GM12865 (cell line): ENCODE data around the gene UNC5A.

ENCODE experiments used
- DNase-seq: peaks from one replicate; pipeline ENCODE4 v3.0.0; 2010; ENCODE audit warnings: low read depth
- H3K4me3 ChIP-seq: 2 replicates; pipeline ENCODE4 v1.5.1; 2011; ENCODE audit warnings: mild to moderate bottlenecking, low read depth, low read length, control low read depth
- TF ChIP-seq, protein P1 (sequence below): IDR thresholded peaks from 2 replicates; pipeline ENCODE4 v1.5.1; 2011; ENCODE audit warnings: low read length, control low read depth, low read depth, inconsistent platforms; ENCODE audit not compliant: insufficient read depth; ENCODE audit errors: missing control alignments

The UNC5A gene

DNA sequence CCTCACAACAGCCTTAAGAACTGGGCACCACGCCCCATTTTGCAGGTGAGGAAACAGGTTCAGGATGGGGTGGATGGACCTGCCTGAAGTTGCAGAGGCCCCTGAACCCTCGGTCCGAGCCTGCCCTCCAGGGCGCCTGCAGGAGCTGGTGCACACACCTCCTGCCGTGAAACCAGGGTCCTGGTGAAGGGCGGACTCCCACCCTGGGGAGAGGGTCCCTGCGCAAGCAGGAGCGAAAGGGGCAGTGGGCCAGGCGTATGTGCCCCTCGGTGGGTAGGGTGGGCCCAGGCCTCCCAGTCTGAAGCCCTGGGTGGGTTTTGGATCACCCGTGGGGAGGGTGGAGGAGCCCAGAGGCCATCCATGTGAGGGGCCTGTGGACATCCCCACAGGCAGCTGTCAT is 50.9 kb downstream of the UNC5A start:
- H3K4me3 ChIP-seq, result no peak overlapping the region
- DNase-seq, result no peak
- TF ChIP-seq, protein P1, sequence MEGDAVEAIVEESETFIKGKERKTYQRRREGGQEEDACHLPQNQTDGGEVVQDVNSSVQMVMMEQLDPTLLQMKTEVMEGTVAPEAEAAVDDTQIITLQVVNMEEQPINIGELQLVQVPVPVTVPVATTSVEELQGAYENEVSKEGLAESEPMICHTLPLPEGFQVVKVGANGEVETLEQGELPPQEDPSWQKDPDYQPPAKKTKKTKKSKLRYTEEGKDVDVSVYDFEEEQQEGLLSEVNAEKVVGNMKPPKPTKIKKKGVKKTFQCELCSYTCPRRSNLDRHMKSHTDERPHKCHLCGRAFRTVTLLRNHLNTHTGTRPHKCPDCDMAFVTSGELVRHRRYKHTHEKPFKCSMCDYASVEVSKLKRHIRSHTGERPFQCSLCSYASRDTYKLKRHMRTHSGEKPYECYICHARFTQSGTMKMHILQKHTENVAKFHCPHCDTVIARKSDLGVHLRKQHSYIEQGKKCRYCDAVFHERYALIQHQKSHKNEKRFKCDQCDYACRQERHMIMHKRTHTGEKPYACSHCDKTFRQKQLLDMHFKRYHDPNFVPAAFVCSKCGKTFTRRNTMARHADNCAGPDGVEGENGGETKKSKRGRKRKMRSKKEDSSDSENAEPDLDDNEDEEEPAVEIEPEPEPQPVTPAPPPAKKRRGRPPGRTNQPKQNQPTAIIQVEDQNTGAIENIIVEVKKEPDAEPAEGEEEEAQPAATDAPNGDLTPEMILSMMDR, result no peak

DNA sequence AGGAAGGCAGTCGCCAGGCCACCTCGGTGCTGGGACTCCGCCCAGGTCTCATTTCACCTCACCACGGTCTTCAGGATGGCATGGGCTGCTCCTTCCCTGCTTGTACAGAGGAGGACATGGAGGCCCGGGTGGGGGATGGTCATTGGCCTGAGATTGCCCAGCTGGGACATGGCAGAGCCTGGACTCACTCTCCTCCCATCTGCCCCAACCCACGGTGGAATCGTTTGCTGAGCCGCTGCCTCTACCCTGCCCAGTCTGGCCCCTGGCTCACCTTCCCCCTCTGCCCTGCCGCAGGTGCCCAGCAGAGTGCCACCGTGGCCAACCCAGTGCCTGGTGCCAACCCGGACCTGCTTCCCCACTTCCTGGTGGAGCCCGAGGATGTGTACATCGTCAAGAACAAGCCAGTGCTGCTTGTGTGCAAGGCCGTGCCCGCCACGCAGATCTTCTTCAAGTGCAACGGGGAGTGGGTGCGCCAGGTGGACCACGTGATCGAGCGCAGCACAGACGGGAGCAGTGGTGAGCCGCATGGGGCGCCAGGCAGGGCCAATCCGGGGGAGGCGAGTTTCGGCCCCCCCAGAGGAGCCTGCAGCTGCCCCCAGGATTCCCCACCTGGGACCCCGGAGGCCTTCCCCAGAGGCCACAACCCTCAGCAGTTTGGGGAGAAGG is 52.1 kb downstream of the UNC5A start:
- TF ChIP-seq, protein P1, result no peak
- DNase-seq, result no peak
- no peak overlapping the region for H3K4me3 ChIP-seq

DNA sequence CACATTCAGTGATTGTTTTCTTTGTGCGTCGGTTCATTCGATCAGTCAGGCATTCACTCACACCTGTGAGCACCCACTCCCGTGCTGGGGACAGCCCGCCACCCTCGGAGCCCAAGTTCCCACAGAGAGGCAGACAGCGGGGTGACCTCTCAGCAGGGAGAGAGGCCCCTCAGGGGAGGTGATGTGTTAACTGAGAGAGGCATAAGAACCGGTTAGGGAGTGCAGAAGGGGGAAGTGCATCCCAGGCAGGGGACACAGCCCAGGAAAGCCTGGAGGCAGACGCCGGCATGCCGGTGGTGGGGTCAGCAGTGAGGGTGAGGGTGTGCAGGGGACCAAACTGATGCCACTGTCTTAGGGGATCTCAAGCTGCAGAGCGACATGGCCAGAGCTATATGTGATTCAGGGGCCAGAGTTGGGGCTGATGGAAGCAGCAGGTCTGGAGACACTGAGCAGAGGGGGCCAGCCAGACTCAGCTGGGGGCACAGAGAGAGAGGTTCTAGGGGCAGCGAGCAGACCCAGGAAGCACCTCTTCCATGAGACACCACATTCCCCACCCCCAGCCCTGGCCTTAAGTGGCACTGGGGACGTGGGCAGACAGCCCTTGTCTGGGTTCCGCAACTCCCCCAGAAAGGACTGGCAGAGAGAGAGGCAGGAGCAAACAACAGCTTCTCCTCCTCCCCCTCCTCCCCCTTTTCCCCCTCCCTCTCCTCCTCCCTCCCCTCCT is 52.8 kb downstream of the UNC5A start:
- TF ChIP-seq, protein P1, result no peak
- no peak overlapping the region for H3K4me3 ChIP-seq
- no peak for DNase-seq

- no peak overlapping the region for H3K4me3 ChIP-seq
- no peak for DNase-seq
- TF ChIP-seq, protein P1, result no peak
These were observed 53.4 kb downstream of the UNC5A start for GRCh38 chr5:176863765-176864098.

- TF ChIP-seq, protein P1, result no peak
- H3K4me3 ChIP-seq, result no peak overlapping the region
- no peak for DNase-seq
These were observed 54.4 kb downstream of the UNC5A start for GRCh38 chr5:176864755-176865154.

DNA sequence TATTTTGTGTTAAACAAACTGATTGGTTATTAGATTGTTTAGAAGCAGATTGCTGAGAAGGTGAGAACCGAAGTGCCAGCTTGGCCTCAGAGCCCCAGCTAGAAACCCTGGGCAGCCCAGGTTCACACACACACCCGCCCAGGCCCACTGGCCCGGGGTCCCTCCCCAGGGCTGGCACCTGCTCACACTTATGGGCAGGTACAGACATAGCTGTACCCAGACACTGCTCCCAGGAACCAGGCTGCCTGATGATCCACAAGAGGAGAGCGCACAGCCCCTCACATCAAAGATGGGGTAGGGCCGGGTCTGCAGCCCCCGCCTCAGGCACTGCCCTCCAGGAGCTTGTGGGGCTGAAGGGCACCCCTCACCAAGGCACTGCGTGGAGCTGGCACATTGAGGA is 55.6 kb downstream of the UNC5A start:
- H3K4me3 ChIP-seq, result no peak overlapping the region
- DNase-seq, result no peak
- TF ChIP-seq, protein P1, result no peak

GRCh38 chr5:176866707-176867310 is 56.5 kb downstream of the UNC5A start:
- TF ChIP-seq, protein P1, result no peak
- H3K4me3 ChIP-seq, result no peak overlapping the region
- DNase-seq, result no peak
